ENCODE data around the gene KRTAP10-11. TPM values are rescaled to one million over a fixed set of nuclear protein-coding genes. Genes with fewer than 3 reads are reported as not detected.

Gene KRTAP10-11
- total and polyA plus RNA-seq, 2 of the 8 experiments (the other 6 are each of a cell fraction or from before 2014, with no cell fraction given) = not detected

DNA sequence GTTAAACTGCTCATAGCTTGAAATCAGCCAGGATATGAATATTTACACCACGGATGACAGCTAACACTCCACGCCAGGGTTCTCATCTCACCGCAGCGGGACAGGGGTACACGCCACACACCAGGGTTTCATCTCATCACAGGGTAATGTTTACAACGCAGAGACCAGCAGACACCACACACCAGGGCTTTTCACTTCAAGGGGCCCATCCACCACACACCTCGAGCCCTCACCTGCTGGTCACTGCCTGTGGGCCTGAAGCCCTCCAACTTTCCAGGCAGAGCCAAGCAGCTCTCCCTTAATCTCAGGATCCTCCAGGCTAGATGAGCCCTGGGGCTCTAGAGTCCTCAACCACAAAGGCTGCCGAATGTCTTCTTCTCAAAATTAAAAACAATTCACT lies 49.4 kb downstream of the KRTAP10-11 start:
- H2AFZ ChIP-seq (ENCODE audit: low read length) = no peak overlapping the region
- H4K20me1 ChIP-seq (replicated peaks in 1 of 2; ENCODE audit: control insufficient read depth in 1 of 2, insufficient read depth in 2 of 2, low read length in 2 of 2) = no peaks in the 10 kb centered on the region
- ChIA-PET CTCF (ENCODE audit: partially characterized antibody) (interaction anchor here (0.6 to 3.8 kb wide), 7 partner anchors 10 to 443 kb away, joined by 3 to 13 read pairs (median 3); no protein-coding TSS in a partner anchor), POLR2A (ENCODE audit: partially characterized antibody) (interaction anchor here (1.4 to 2.2 kb wide), 3 partner anchors 12 to 178 kb away, joined by 4 read pairs; partner anchors contain the start of gene KRTAP10-4)
- no peak overlapping the region for H3K4me3 ChIP-seq (ENCODE audit: extremely low read depth in 1 of 4, insufficient read depth in 2 of 4, low read depth in 3 of 4, low read length in 4 of 4)
- DNase-seq (ENCODE audit: low read depth in 1 of 2, low spot score in 2 of 2) (no peak), FAIRE-seq (no peak)
- no peak overlapping the region for H2BK12ac ChIP-seq (ENCODE audit: low read depth, low read length)
- H3K79me1 ChIP-seq (ENCODE audit: low read depth, low read length) = peaks cover 3% of the 10 kb centered on the region; the same call in 1 of the 2 replicates
- H3K9ac ChIP-seq (replicated peaks in 1 of 4; ENCODE audit: extremely low read depth in 1 of 4, low read depth in 3 of 4, low read length in 3 of 4) = no peak overlapping the region
- H3K27me3 ChIP-seq (replicated peaks in 1 of 4; ENCODE audit: control insufficient read depth in 3 of 4, extremely low read depth in 1 of 4, insufficient read depth in 3 of 4, low read length in 3 of 4) = no peaks in the 10 kb centered on the region
- peaks cover 0 to 4% of the 10 kb centered on the region in 2 experiments; a peak in 1 of 4 replicates for H3K9me3 ChIP-seq (ENCODE audit: insufficient read depth in 2 of 2, low read depth in 1 of 2, low read length in 1 of 2)
- no peak overlapping the region for H2BK20ac ChIP-seq (ENCODE audit: low read length)
- H3K36me3 ChIP-seq (ENCODE audit: control insufficient read depth in 2 of 4, insufficient read depth in 4 of 4, low read length in 3 of 4) = no peaks in the 10 kb centered on the region
- no peak overlapping the region for H3K23ac ChIP-seq (ENCODE audit: insufficient read length)
- H3K79me2 ChIP-seq (ENCODE audit: control insufficient read depth in 1 of 2, insufficient read depth in 2 of 2, low read length in 2 of 2) = no peaks in the 10 kb centered on the region
- H3K14ac ChIP-seq (ENCODE audit: insufficient read length) = no peak overlapping the region
- peak overlapping the region; percentile 72 for H3K4ac ChIP-seq (replicated peaks; ENCODE audit: insufficient read length, low read depth, low read length)
- no peak overlapping the region for H4K8ac ChIP-seq (ENCODE audit: extremely low read depth, insufficient read depth, low read length)
- H2AK5ac ChIP-seq (ENCODE audit: low read depth, low read length) = no peak overlapping the region
- H3K18ac ChIP-seq (ENCODE audit: extremely low read depth, low read length) = no peak overlapping the region
- peak overlapping the region; percentile 58 for H2BK120ac ChIP-seq (replicated peaks; ENCODE audit: low read depth, low read length)
- no peak overlapping the region for H4K91ac ChIP-seq (replicated peaks; ENCODE audit: insufficient read length, low read length)
- no peaks in the 10 kb centered on the region for H3K23me2 ChIP-seq (ENCODE audit: low read depth, low read length)
- WGBS, 2 experiments (ENCODE audit: extremely low coverage in 1 of 2, insufficient coverage in 1 of 2, insufficient read length in 1 of 2, insufficient replicate concordance in 2 of 2, low coverage in 1 of 2, low lambda C conversion rate in 2 of 2, missing lambda C conversion rate in 1 of 2) = 92% methylated on average over 8 of the region's 8 CpGs; no CpG with 5 or more reads in 1 of the 2 experiments
- peak overlapping the region; percentile 53; the same call in 1 of the 2 replicates for H2BK15ac ChIP-seq (ENCODE audit: low read length)
- H3K4me2 ChIP-seq (ENCODE audit: insufficient read depth in 1 of 2, low read depth in 2 of 2, low read length in 2 of 2) = no peak overlapping the region
- no peak overlapping the region for H4K5ac ChIP-seq (ENCODE audit: insufficient read length, low read depth, low read length)
- H2BK5ac ChIP-seq (ENCODE audit: low read depth, low read length) = no peak overlapping the region; the same call in 1 of the 2 replicates
- no peak overlapping the region for H3K56ac ChIP-seq (replicated peaks; ENCODE audit: insufficient read length, low read depth, low read length)
- peaks cover 0 to 30% (median 16%) of the 10 kb centered on the region in 4 experiments; a peak in 6 of 7 replicates for H3K4me1 ChIP-seq (replicated peaks in 1 of 4; ENCODE audit: control insufficient read depth in 3 of 4, insufficient read depth in 4 of 4, low read length in 3 of 4)
- H3K27ac ChIP-seq (ENCODE audit: low read depth, low read length) = no peak overlapping the region
- no peak for TF ChIP-seq BRCA1 (IDR thresholded peaks at IDR 0.05; ENCODE audit: low read depth, low read length)
- no peak for TF ChIP-seq CHD2 (IDR thresholded peaks at IDR 0.05; ENCODE audit: low read length)
- no peak for TF ChIP-seq BACH1 (IDR thresholded peaks at IDR 0.05; ENCODE audit: low read length)
- TF ChIP-seq CEBPB (IDR thresholded peaks at IDR 0.05; ENCODE audit: low read depth, low read length) = no peak
- no peak for TF ChIP-seq SP2 (IDR thresholded peaks at IDR 0.05; ENCODE audit: low read length)
- no peak for TF ChIP-seq EP300 (IDR thresholded peaks at IDR 0.05; ENCODE audit: borderline replicate concordance in 1 of 2, low read depth in 2 of 2, low read length in 2 of 2)
- no peak for TF ChIP-seq NANOG (IDR thresholded peaks at IDR 0.05; ENCODE audit: insufficient read depth, low read depth, low read length, poor library complexity, severe bottlenecking)
- TF ChIP-seq RNF2 (IDR thresholded peaks at IDR 0.05; ENCODE audit: borderline replicate concordance, low read depth, low read length, missing control alignments, poor library complexity, severe bottlenecking) = no peak
- TF ChIP-seq SP4 (IDR thresholded peaks at IDR 0.05; ENCODE audit: low read length) = no peak
- no peak for TF ChIP-seq RXRA (IDR thresholded peaks at IDR 0.05; ENCODE audit: insufficient read depth, low read depth, low read length)
- TF ChIP-seq SUZ12 (IDR thresholded peaks at IDR 0.05; ENCODE audit: low read length) = no peak
